Mesothelial cell of epicardium (in vitro differentiated cells): ENCODE measurements around the gene TMEM213. TPM values are rescaled to one million over a fixed set of nuclear protein-coding genes. Genes with fewer than 3 reads are reported as not detected.

ENCODE experiments used
- DNase-seq, 2 experiments: peaks; one replicate each; pipeline ENCODE4 v3.0.0; 2021; ENCODE audit warnings: low spot score in 2 of 2; ENCODE audit not compliant: unreplicated experiment in 2 of 2
- H3K27ac Mint-ChIP-seq: 2 replicates; pipeline ENCODE4 v1.8.0; 2021; ENCODE audit warnings: mixed read lengths
- H3K27me3 Mint-ChIP-seq: 2 replicates; pipeline ENCODE4 v1.8.0; 2021; ENCODE audit warnings: low read depth, mixed read lengths
- H3K36me3 Mint-ChIP-seq: 2 replicates; pipeline ENCODE4 v1.8.0; 2021; ENCODE audit warnings: mixed read lengths
- H3K4me1 Mint-ChIP-seq: 2 replicates; pipeline ENCODE4 v1.8.0; 2021; ENCODE audit warnings: mixed read lengths
- H3K4me3 Mint-ChIP-seq: 2 replicates; pipeline ENCODE4 v1.8.0; 2021; ENCODE audit warnings: mild to moderate bottlenecking, moderate library complexity, mixed read lengths
- H3K9me3 Mint-ChIP-seq: 2 replicates; pipeline ENCODE4 v1.8.0; 2021; ENCODE audit warnings: mixed read lengths
- CTCF ChIP-seq: fragments of 200-600 bp; sonication (generic); IDR thresholded peaks from one replicate; pipeline ENCODE4 v1.5.0; 2021; ENCODE audit warnings: antibody characterized with exemption; ENCODE audit not compliant: unreplicated experiment
- total RNA-seq: library from RNA; stranded (reverse); gene quantifications from 3 replicates; pipeline ENCODE4 v1.2.1, GENCODE V29; 2021

Gene TMEM213
- not detected in 3 replicates for total RNA-seq

GRCh38 chr7:138797715-138798320 lies at the start of gene TMEM213, which contains the start of gene ATP6V0A4:
TSS of gene TMEM213 (plus strand) at chr7:138797994. CDS start at chr7:138798105, 111 bp downstream.
TSS of gene ATP6V0A4 (minus strand) at chr7:138798196. CDS start at chr7:138771247, 26,949 bp downstream.
- peak in 1 of 2 experiments; percentile 43 for DNase-seq
- TF ChIP-seq CTCF: no peak
- H3K36me3 Mint-ChIP-seq: no peaks in the 10 kb centered on the region
- H3K27me3 Mint-ChIP-seq: peaks cover 20% of the 10 kb centered on the region
- no peaks in the 10 kb centered on the region for H3K9me3 Mint-ChIP-seq
- no peak within 1 kb of the TSS for H3K27ac Mint-ChIP-seq
- peaks cover 12% of the 10 kb centered on the region for H3K4me1 Mint-ChIP-seq
- H3K4me3 Mint-ChIP-seq: peak within 1 kb of the TSS; percentile 49

- Mint-ChIP-seq H3K4me3 (no peak overlapping the region), H3K36me3 (no peaks in the 10 kb centered on the region)
Observed at GRCh38 chr7:138748666-138749065, 49.1 kb upstream of the TMEM213 start.

DNA sequence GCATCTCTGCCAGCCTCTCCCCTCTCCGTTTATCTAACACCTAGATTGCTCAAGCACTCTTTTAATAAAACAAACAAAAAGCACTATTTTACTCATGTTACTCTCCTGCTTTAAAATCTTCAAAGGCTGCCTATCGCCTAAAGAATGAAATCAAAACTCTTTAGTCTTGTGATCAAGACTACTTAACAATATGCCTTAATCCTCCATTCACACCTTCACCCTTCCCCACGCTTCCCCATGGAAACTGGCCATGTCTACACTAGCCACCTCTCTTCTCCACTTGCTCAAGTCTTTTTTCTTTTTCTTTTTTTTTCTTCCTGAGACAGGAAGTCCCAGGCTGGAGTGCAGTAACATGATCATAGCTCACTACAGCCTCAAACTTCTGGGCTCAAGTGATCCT lies 47.8 kb upstream of the TMEM213 start:
- Mint-ChIP-seq H3K4me1 (peaks cover 17% of the 10 kb centered on the region), H3K36me3 (no peaks in the 10 kb centered on the region), H3K4me3 (no peak overlapping the region), H3K27ac (no peak overlapping the region), H3K27me3 (no peaks in the 10 kb centered on the region), H3K9me3 (no peaks in the 10 kb centered on the region)
- no peak for DNase-seq
- no peak for TF ChIP-seq CTCF

More at GRCh38 chr7:138748666-138749065, 49.1 kb upstream of the TMEM213 start:
- no peak for DNase-seq
- peaks cover 12% of the 10 kb centered on the region for H3K4me1 Mint-ChIP-seq
- H3K9me3 Mint-ChIP-seq: no peaks in the 10 kb centered on the region
- no peak overlapping the region for H3K27ac Mint-ChIP-seq
- no peaks in the 10 kb centered on the region for H3K27me3 Mint-ChIP-seq
- TF ChIP-seq CTCF: no peak

- H3K27ac Mint-ChIP-seq: no peak overlapping the region
- H3K4me3 Mint-ChIP-seq: no peak overlapping the region
- peaks cover 22% of the 10 kb centered on the region for H3K4me1 Mint-ChIP-seq
- no peaks in the 10 kb centered on the region for H3K36me3 Mint-ChIP-seq
- no peaks in the 10 kb centered on the region for H3K9me3 Mint-ChIP-seq
- DNase-seq: no peak
- H3K27me3 Mint-ChIP-seq: no peaks in the 10 kb centered on the region
- TF ChIP-seq CTCF: no peak
Observed at GRCh38 chr7:138750473-138750872, 47.3 kb upstream of the TMEM213 start.

DNA sequence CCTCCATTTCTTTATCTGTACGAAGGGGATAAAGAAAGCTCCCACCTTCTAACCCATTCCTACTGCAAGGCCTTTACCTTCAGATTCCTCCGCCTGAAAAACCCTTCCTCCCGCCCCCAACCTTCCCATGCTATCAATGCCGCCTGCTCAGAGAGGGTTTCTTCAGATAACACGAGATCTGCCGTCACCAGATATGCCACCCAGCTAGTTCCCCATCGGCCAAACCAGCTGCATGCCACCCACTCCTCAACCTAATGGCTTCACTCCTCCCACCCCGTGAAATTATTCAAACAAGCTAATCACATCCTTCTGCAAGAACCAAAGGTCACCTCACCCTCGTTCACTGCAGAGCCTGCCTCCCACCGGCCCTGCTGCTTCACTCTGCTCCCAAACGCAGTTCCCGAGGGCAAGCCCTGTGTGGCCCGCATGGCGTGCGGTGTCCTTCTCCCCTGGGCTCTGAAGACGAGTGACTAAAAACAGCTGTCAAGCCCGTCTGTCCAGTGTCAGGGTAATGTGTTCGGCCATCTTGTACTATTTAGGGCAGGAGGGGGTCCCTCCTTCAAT lies 46.8 kb upstream of the TMEM213 start:
- Mint-ChIP-seq H3K27ac (no peak overlapping the region), H3K4me3 (no peak overlapping the region), H3K9me3 (no peaks in the 10 kb centered on the region)

More for the DNA sequence above, 46.8 kb upstream of the TMEM213 start:
- Mint-ChIP-seq H3K27me3 (no peaks in the 10 kb centered on the region), H3K4me1 (peaks cover 27% of the 10 kb centered on the region), H3K36me3 (no peaks in the 10 kb centered on the region)
- TF ChIP-seq CTCF: no peak
- DNase-seq: no peak
